Activated CD8-positive, alpha-beta T cell treated with anti-CD3 and anti-CD28 coated beads, Interleukin-2, amount 10 ng/mL, durations not matched to agents 7 days and 5 days (primary cell): ENCODE data around the gene XXYLT1. TPM values are rescaled to one million over a fixed set of nuclear protein-coding genes. Genes with fewer than 3 reads are reported as not detected.
"Not testable (repeated sequence)": the region's sequence is repeated elsewhere in the genome, so short reads cannot be mapped to it uniquely, and the experiment has no call there.

Experiments
- ATAC-seq: fragments of 150-1000 bp; cut with Tn5 transposase; one replicate; pipeline ENCODE4 v1.10.0; 2021; ENCODE audit warnings: moderate library complexity
- CTCF ChIA-PET: fragments of 350-600 bp; sonication (Branson Sonifier 250); formaldehyde crosslinking; loops from one replicate; lab custom pipeline; 2021; ENCODE audit warnings: antibody characterized with exemption; lab: Charles Lee
- POLR2A ChIA-PET: fragments of 350-600 bp; sonication (Branson Sonifier 250); formaldehyde crosslinking; loops from one replicate; lab custom pipeline; 2021; ENCODE audit warnings: antibody characterized with exemption; lab: Charles Lee
- DNase-seq: peaks from one replicate; pipeline ENCODE4 v3.0.0-alpha.2; 2020
- H3K27ac Mint-ChIP-seq: one replicate; pipeline ENCODE4 v1.8.0; 2021; ENCODE audit warnings: mild to moderate bottlenecking, mixed read lengths
- H3K27me3 Mint-ChIP-seq: one replicate; pipeline ENCODE4 v1.8.0; 2021; ENCODE audit warnings: low read depth, mixed read lengths
- H3K36me3 Mint-ChIP-seq: one replicate; pipeline ENCODE4 v1.8.0; 2021; ENCODE audit warnings: low read depth, mixed read lengths
- H3K4me1 Mint-ChIP-seq: one replicate; pipeline ENCODE4 v1.8.0; 2021; ENCODE audit warnings: low read depth, mixed read lengths
- H3K4me3 Mint-ChIP-seq: one replicate; pipeline ENCODE4 v1.8.0; 2021; ENCODE audit warnings: mild to moderate bottlenecking, mixed read lengths
- H3K9me3 Mint-ChIP-seq: one replicate; pipeline ENCODE4 v1.8.0; 2022; ENCODE audit warnings: mixed read lengths; ENCODE audit not compliant: insufficient read depth
- total RNA-seq, 2 experiments: library from RNA; stranded (reverse); gene quantifications; one replicate each; pipeline ENCODE4 v1.2.3, GENCODE V29; 2021

XXYLT1 gene
- total RNA-seq, 2 experiments from 2014 or later = 10.8 to 13.3 TPM

DNA sequence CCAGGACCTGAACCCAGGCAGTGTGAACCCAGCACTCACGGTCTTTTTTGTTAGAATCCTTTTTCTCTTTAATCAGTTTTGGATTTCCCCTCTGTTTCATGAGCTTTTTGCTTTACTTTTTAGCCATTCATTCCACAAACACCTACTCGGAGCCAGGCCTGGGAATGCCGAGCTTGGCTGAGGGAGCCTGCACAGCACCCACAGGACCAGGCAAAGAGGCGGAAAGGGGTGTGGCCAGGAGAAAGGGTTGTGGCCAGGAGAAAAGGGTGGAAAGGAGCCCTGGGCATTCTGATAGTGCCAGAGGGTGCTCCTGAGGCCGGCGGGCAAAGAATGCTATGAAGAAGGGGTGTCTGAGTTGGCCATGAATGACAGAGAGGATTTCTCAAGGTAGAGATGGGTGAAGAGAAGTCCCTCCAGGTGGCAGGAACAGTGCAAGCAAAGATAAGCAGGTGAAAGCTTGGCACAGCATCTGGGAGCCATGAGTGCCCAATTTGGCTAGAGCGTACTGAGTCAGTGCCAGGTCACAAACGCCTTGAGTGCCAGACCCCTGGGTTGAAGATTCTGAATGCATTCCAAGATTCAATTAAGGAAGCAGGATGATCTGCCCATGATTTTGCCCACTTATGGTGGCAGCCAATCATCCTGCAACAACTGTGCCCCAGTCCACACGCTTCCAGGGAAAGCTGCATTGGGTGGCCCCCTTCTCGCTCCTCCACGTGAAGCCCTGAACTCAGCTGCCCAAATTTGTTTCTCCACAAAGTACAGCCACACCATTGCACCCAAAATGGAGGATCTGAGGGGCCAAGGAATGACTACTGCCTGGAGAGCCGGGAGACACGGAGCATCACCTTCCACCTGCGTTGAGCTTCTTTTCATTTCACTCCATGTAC is 157.2 kb downstream of the XXYLT1 start:
- ATAC-seq = no peak
- POLR2A ChIA-PET = no interaction called here
- H3K9me3 Mint-ChIP-seq = no peaks in the 10 kb centered on the region

DNA sequence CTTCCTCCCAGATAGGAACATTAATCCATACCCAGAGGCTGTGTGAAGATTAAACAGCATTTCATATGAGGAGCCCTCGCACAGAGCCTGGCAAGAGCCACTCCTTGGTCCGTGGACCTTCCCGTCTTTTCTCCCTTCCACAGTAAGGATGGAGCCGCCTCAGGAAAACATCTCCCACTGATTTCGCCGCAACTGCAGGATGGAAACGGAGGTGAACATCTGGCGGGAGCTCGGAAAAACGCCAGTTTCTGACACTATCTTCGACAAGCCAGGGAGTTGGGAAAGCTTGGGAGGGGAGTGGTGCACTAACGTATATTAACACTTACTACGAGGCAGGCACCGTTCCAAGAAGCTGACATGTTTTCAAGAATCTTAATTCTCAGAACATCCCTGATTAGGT is 157.9 kb downstream of the XXYLT1 start:
- no peaks in the 10 kb centered on the region for H3K9me3 Mint-ChIP-seq
- CTCF ChIA-PET = interaction anchor here (2.1 kb wide), 1 partner anchor 430 kb away, joined by 7 read pairs; no protein-coding TSS in a partner anchor
- DNase-seq = no peak
- POLR2A ChIA-PET = no interaction called here
- no peaks in the 10 kb centered on the region for H3K27me3 Mint-ChIP-seq
- ATAC-seq = no peak
- no peaks in the 10 kb centered on the region for H3K36me3 Mint-ChIP-seq
- peaks cover 3% of the 10 kb centered on the region for H3K4me1 Mint-ChIP-seq
- no peak overlapping the region for H3K27ac Mint-ChIP-seq
- H3K4me3 Mint-ChIP-seq = no peak overlapping the region

More for the DNA sequence above, 157.2 kb downstream of the XXYLT1 start:
- H3K27ac Mint-ChIP-seq = no peak overlapping the region
- no peak overlapping the region for H3K4me3 Mint-ChIP-seq
- no peak for DNase-seq
- no peaks in the 10 kb centered on the region for H3K27me3 Mint-ChIP-seq
- H3K36me3 Mint-ChIP-seq = no peaks in the 10 kb centered on the region
- CTCF ChIA-PET = interaction anchor here (2.1 kb wide), 1 partner anchor 431 kb away, joined by 7 read pairs; no protein-coding TSS in a partner anchor
- H3K4me1 Mint-ChIP-seq = peaks cover 7% of the 10 kb centered on the region

DNA sequence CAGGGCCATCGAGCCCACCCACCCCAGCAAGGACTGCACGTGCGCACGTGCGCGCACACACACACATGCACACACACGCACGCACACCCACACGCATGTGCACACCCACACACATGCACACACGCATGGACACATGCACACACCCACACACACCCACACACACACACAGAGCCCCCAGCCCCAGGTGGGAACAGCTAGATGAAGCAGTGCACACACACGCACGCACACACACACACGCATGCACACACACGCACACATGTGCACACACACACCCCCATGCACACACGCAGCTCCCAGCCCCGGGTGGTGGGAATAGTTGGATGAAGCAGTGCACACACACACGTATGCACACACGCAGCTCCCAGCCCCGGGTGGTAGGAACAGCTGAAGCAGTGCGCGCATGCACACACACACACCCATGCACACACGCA is 158.6 kb downstream of the XXYLT1 start:
- H3K27me3 Mint-ChIP-seq = no peaks in the 10 kb centered on the region
- ATAC-seq (no peak), DNase-seq (no peak)
- ChIA-PET CTCF (interaction anchor here (2.1 kb wide), 1 partner anchor 430 kb away, joined by 7 read pairs; no protein-coding TSS in a partner anchor), POLR2A (no interaction called here)
- H3K27ac Mint-ChIP-seq = no peak overlapping the region
- no peaks in the 10 kb centered on the region for H3K36me3 Mint-ChIP-seq
- H3K4me1 Mint-ChIP-seq = no peaks in the 10 kb centered on the region
- H3K9me3 Mint-ChIP-seq = no peaks in the 10 kb centered on the region
- H3K4me3 Mint-ChIP-seq = no peak overlapping the region

- Mint-ChIP-seq H3K27me3 (no peaks in the 10 kb centered on the region), H3K36me3 (no peaks in the 10 kb centered on the region), H3K27ac (no peak overlapping the region), H3K4me1 (no peaks in the 10 kb centered on the region), H3K4me3 (no peak overlapping the region), H3K9me3 (no peaks in the 10 kb centered on the region)
- ATAC-seq (no peak), DNase-seq (no peak)
- ChIA-PET CTCF (no interaction called here), POLR2A (no interaction called here)
Measured at GRCh38 chr3:195111766-195112165, 159.2 kb downstream of the XXYLT1 start.

DNA sequence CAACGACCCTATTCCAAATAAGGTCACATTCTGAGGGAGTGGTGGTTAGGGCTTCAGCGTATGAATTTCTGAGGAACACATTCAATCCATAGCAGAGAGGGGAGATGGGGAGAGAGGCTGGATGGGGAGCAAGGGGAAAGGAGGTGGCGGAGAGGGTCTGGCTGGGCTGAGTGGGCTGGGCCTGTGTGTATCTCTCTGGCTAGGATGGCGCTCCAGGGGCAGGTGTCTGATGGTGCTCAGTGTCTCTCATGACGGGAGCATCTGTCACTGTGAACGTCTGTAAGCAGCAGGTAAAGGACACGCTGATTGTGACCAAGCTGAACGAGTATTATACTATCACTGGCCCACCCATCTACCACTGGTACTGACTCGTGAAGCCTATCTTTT is 159.6 kb downstream of the XXYLT1 start:
- CTCF ChIA-PET = no interaction called here
- H3K4me1 Mint-ChIP-seq = peaks cover 1% of the 10 kb centered on the region

DNA sequence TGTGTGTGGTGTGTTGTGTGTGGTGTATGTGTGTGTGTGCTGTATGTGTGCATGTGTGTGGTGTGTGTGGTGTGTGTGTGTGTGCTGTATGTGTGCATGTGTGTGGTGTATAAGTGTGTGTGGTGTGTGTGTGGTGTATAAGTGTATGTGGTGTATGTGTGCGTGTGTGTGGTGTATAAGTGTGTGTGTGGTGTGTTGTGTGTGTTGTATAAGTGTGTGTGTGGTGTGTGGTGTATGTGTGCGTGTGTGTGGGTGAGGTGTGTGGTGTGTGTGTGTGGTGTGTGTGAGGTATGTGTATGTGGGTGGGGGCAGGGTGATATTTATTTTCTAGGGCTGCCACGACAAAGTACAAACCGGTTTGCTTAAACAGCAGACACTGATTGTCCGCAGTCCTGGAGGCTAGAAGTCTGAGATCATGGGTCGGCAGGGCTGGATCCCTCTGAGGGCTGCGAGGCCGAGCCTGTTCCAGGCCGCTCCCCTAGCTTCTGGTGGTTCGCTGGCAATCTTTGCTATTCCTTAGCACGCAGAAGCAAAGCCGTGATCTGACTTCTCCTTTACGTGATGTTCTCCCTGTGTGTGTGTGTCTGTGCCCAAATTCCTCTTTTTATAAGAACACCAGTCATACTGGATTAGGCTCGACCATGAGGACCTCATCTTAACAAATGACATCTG is 160.2 kb downstream of the XXYLT1 start:
- DNase-seq (no peak), ATAC-seq (no peak)
- Mint-ChIP-seq H3K27me3 (no peaks in the 10 kb centered on the region), H3K36me3 (no peaks in the 10 kb centered on the region), H3K4me3 (no peak overlapping the region), H3K4me1 (peaks cover 4% of the 10 kb centered on the region), H3K27ac (no peak overlapping the region), H3K9me3 (no peaks in the 10 kb centered on the region)
- ChIA-PET POLR2A (no interaction called here), CTCF (no interaction called here)

More for the DNA sequence above, 159.6 kb downstream of the XXYLT1 start:
- Mint-ChIP-seq H3K4me3 (no peak overlapping the region), H3K9me3 (no peaks in the 10 kb centered on the region), H3K36me3 (no peaks in the 10 kb centered on the region), H3K27me3 (no peaks in the 10 kb centered on the region), H3K27ac (no peak overlapping the region)
- DNase-seq (no peak), ATAC-seq (no peak)
- POLR2A ChIA-PET = no interaction called here

GRCh38 chr3:195109098-195109657 is 161.8 kb downstream of the XXYLT1 start:
- DNase-seq (no peak), ATAC-seq (no peak)
- no peaks in the 10 kb centered on the region for H3K9me3 Mint-ChIP-seq
- H3K27me3 Mint-ChIP-seq = no peaks in the 10 kb centered on the region
- no peak overlapping the region for H3K4me3 Mint-ChIP-seq
- CTCF ChIA-PET = interaction anchor here (0.8 to 5.9 kb wide), 4 partner anchors 94 to 438 kb away, joined by 3 to 79 read pairs (median 3); partner anchors contain the start of gene FAM43A
- H3K36me3 Mint-ChIP-seq = no peaks in the 10 kb centered on the region
- H3K4me1 Mint-ChIP-seq = peaks cover 4% of the 10 kb centered on the region
- H3K27ac Mint-ChIP-seq = no peak overlapping the region
- POLR2A ChIA-PET = no interaction called here

DNA sequence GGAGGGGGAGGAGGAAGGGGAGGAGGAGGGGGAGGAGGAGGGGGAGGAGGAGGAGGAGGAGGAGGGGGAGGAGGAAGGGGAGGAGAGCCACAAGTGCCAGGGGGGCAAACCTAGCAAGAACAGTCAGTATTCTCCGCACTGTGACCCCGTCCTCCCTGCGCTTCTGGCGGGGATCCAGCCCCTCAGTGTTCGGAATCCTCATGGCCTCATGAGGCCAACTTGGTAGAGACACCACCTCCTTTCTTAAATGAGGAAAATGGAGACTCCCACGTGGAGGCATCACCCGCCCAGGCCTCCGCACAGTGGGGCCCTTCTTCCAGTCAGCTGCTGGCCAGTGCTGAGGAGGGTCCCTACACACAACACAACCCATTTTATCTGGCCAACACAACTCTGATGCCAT is 163.4 kb downstream of the XXYLT1 start:
- no peaks in the 10 kb centered on the region for H3K36me3 Mint-ChIP-seq
- POLR2A ChIA-PET = interaction anchor here (1.3 kb wide), 1 partner anchor 145 kb away, joined by 3 read pairs; no protein-coding TSS in a partner anchor
- H3K4me3 Mint-ChIP-seq = no peak overlapping the region
- CTCF ChIA-PET = interaction anchor here (0.6 to 5.9 kb wide), 11 partner anchors 8 to 436 kb away, joined by 3 to 79 read pairs (median 3); partner anchors contain the start of gene FAM43A
- no peak overlapping the region for H3K27ac Mint-ChIP-seq
- H3K27me3 Mint-ChIP-seq = no peaks in the 10 kb centered on the region
- no peaks in the 10 kb centered on the region for H3K9me3 Mint-ChIP-seq
- DNase-seq = no peak
- peaks cover 5% of the 10 kb centered on the region for H3K4me1 Mint-ChIP-seq
- ATAC-seq = no peak

DNA sequence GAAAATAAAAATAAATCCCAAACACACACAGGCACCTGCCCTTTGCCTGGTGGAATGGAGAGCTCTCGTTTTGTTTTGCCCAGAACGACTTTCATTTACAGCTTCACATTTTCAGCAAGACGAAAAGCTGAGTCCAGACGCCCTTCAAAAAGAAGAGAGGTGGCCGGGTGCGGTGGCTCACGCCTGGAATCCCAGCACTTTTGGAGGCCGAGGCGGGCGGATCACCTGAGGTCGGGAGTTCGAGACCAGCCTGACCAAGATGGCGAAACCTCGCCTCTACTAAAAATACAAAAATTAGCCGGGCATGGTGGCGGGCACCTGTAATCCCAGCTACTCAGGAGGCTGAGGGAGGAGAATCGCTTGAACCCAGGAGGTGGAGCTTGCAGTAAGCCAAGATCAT is 163.9 kb downstream of the XXYLT1 start:
- H3K27ac Mint-ChIP-seq, H3K4me3 Mint-ChIP-seq, H3K9me3 Mint-ChIP-seq, DNase-seq, H3K27me3 Mint-ChIP-seq, ATAC-seq, H3K36me3 Mint-ChIP-seq: not testable (repeated sequence)
- H3K4me1 Mint-ChIP-seq = peaks cover 10% of the 10 kb centered on the region
- ChIA-PET CTCF (interaction anchor here (0.7 to 5.9 kb wide), 25 partner anchors 9 to 447 kb away, joined by 3 to 79 read pairs (median 3); partner anchors contain the start of genes FAM43A and LSG1), POLR2A (interaction anchor here (1.3 kb wide), 1 partner anchor 146 kb away, joined by 3 read pairs; no protein-coding TSS in a partner anchor)

- H3K27ac Mint-ChIP-seq = no peak overlapping the region
- DNase-seq = peak; percentile 73
- peaks cover 14% of the 10 kb centered on the region for H3K4me1 Mint-ChIP-seq
- no peaks in the 10 kb centered on the region for H3K27me3 Mint-ChIP-seq
- ATAC-seq = peak; percentile 84
- no peaks in the 10 kb centered on the region for H3K36me3 Mint-ChIP-seq
- H3K4me3 Mint-ChIP-seq = peak overlapping the region; percentile 5
- ChIA-PET POLR2A (interaction anchor here (1.0 to 1.3 kb wide), 2 partner anchors 146 to 153 kb away, joined by 3 read pairs; no protein-coding TSS in a partner anchor), CTCF (interaction anchor here (0.7 to 5.9 kb wide), 24 partner anchors 9 to 447 kb away, joined by 3 to 79 read pairs (median 4); partner anchors contain the start of genes FAM43A and LSG1)
- H3K9me3 Mint-ChIP-seq = no peaks in the 10 kb centered on the region
Measured at GRCh38 chr3:195106418-195106906, 164.5 kb downstream of the XXYLT1 start.

GRCh38 chr3:195105841-195106417 is 165.0 kb downstream of the XXYLT1 start:
- no peak overlapping the region for H3K4me3 Mint-ChIP-seq
- H3K4me1 Mint-ChIP-seq = peaks cover 20% of the 10 kb centered on the region
- DNase-seq = no peak

More at GRCh38 chr3:195105841-195106417, 165.0 kb downstream of the XXYLT1 start:
- ATAC-seq = no peak
- no peaks in the 10 kb centered on the region for H3K27me3 Mint-ChIP-seq
- no peaks in the 10 kb centered on the region for H3K9me3 Mint-ChIP-seq
- H3K27ac Mint-ChIP-seq = no peak overlapping the region
- ChIA-PET POLR2A (interaction anchor here (1.0 kb wide), 1 partner anchor 153 kb away, joined by 3 read pairs; no protein-coding TSS in a partner anchor), CTCF (interaction anchor here (0.7 to 5.9 kb wide), 12 partner anchors 12 to 446 kb away, joined by 3 to 79 read pairs (median 4); partner anchors contain the start of genes FAM43A and LSG1)
- H3K36me3 Mint-ChIP-seq = no peaks in the 10 kb centered on the region
